ENCODE data around the gene PASK. TPM values are rescaled to one million over a fixed set of nuclear protein-coding genes. Genes with fewer than 3 reads are reported as not detected.

The PASK gene
- total and polyA plus RNA-seq, 7 experiments from 2014 or later = 15.0 to 160 (median 78.3) TPM

- H3K27ac Mint-ChIP-seq = no peak overlapping the region
- Histone ChIP-seq H3K36me3 (ENCODE audit: control insufficient read depth in 2 of 3, insufficient read depth in 3 of 3, low read length in 3 of 3) (peaks cover 0 to 52% (median 0%) of the 10 kb centered on the region in 3 experiments), H3K4me3 (ENCODE audit: low read length) (no peak overlapping the region), H3K27me3 (ENCODE audit: control insufficient read depth in 2 of 2, insufficient read depth in 2 of 2, low read length in 2 of 2) (no peaks in the 10 kb centered on the region), H3K27ac (ENCODE audit: low read depth, low read length) (no peak overlapping the region), H3K9me3 (ENCODE audit: control insufficient read depth in 2 of 3, low read length in 3 of 3) (no peaks in the 10 kb centered on the region), H3K4me1 (ENCODE audit: control insufficient read depth in 2 of 2, insufficient read depth in 2 of 2, low read length in 2 of 2) (no peaks in the 10 kb centered on the region)
- H3K9me3 Mint-ChIP-seq = no peaks in the 10 kb centered on the region
- peaks cover 4 to 45% (median 9%) of the 10 kb centered on the region in 5 donors for H3K36me3 Mint-ChIP-seq
- CTCF ChIA-PET = no interaction called here
- H3K4me3 Mint-ChIP-seq = no peak overlapping the region
- peaks cover 0 to 5% (median 0%) of the 10 kb centered on the region in 7 donors for H3K4me1 Mint-ChIP-seq
- no peaks in the 10 kb centered on the region for H3K27me3 Mint-ChIP-seq
- POLR2A ChIA-PET = no interaction called here
- DNase-seq (no peak), ATAC-seq (no peak)
- intact Hi-C loops (cut with micrococcal nuclease) = no loop called here
Measured at GRCh38 chr2:241182126-241182525, 32.9 kb upstream of the PASK start.

GRCh38 chr2:241180495-241180894 is 31.2 kb upstream of the PASK start:
- no peaks in the 10 kb centered on the region for H3K27me3 ChIP-seq (ENCODE audit: control insufficient read depth in 2 of 2, insufficient read depth in 2 of 2, low read length in 2 of 2)
- Mint-ChIP-seq H3K9me3 (no peaks in the 10 kb centered on the region), H3K4me3 (no peak overlapping the region), H3K27me3 (no peaks in the 10 kb centered on the region), H3K27ac (no peak overlapping the region), H3K4me1 (peaks cover 0 to 5% (median 0%) of the 10 kb centered on the region in 7 donors), H3K36me3 (peaks cover 4 to 46% (median 11%) of the 10 kb centered on the region in 5 donors)
- no peaks in the 10 kb centered on the region for H3K9me3 ChIP-seq (ENCODE audit: control insufficient read depth in 2 of 3, low read length in 3 of 3)
- no peak for ATAC-seq
- no peaks in the 10 kb centered on the region for H3K4me1 ChIP-seq (ENCODE audit: control insufficient read depth in 2 of 2, insufficient read depth in 2 of 2, low read length in 2 of 2)
- no peak overlapping the region for H3K27ac ChIP-seq (ENCODE audit: low read depth, low read length)
- CTCF ChIA-PET = no interaction called here
- intact Hi-C loops (cut with micrococcal nuclease) = no loop called here
- peaks cover 0 to 66% (median 0%) of the 10 kb centered on the region in 3 experiments for H3K36me3 ChIP-seq (ENCODE audit: control insufficient read depth in 2 of 3, insufficient read depth in 3 of 3, low read length in 3 of 3)
- H3K4me3 ChIP-seq (ENCODE audit: low read length) = no peak overlapping the region
- DNase-seq = no peak
- POLR2A ChIA-PET = no interaction called here

GRCh38 chr2:241179899-241180298 is 30.6 kb upstream of the PASK start:
- peaks cover 0 to 72% (median 0%) of the 10 kb centered on the region in 3 experiments for H3K36me3 ChIP-seq (ENCODE audit: control insufficient read depth in 2 of 3, insufficient read depth in 3 of 3, low read length in 3 of 3)
- Mint-ChIP-seq H3K4me3 (no peak overlapping the region), H3K4me1 (peaks cover 0 to 5% (median 0%) of the 10 kb centered on the region in 7 donors), H3K27me3 (no peaks in the 10 kb centered on the region), H3K9me3 (no peaks in the 10 kb centered on the region), H3K36me3 (peaks cover 4 to 52% (median 17%) of the 10 kb centered on the region in 5 donors), H3K27ac (no peak overlapping the region)
- no peaks in the 10 kb centered on the region for H3K9me3 ChIP-seq (ENCODE audit: control insufficient read depth in 2 of 3, low read length in 3 of 3)
- ChIA-PET CTCF (no interaction called here), POLR2A (no interaction called here)
- no peaks in the 10 kb centered on the region for H3K4me1 ChIP-seq (ENCODE audit: control insufficient read depth in 2 of 2, insufficient read depth in 2 of 2, low read length in 2 of 2)
- H3K27me3 ChIP-seq (ENCODE audit: control insufficient read depth in 2 of 2, insufficient read depth in 2 of 2, low read length in 2 of 2) = no peaks in the 10 kb centered on the region
- no peak overlapping the region for H3K4me3 ChIP-seq (ENCODE audit: low read length)
- no peak for ATAC-seq
- no peak for DNase-seq
- intact Hi-C loops (cut with micrococcal nuclease) = no loop called here
- no peak overlapping the region for H3K27ac ChIP-seq (ENCODE audit: low read depth, low read length)

- H3K27me3 Mint-ChIP-seq = no peaks in the 10 kb centered on the region
- H3K4me1 Mint-ChIP-seq = peaks cover 0 to 5% (median 0%) of the 10 kb centered on the region in 7 donors
- DNase-seq (no peak), ATAC-seq (no peak)
- CTCF ChIA-PET = no interaction called here
- no peaks in the 10 kb centered on the region for H3K9me3 Mint-ChIP-seq
- intact Hi-C loops (cut with micrococcal nuclease) = no loop called here
- H3K4me1 ChIP-seq (ENCODE audit: control insufficient read depth in 2 of 2, insufficient read depth in 2 of 2, low read length in 2 of 2) = no peaks in the 10 kb centered on the region
- H3K4me3 Mint-ChIP-seq = no peak overlapping the region
- H3K27ac Mint-ChIP-seq = peak overlapping the region in 1 of 9 donors; percentile 2
- no peaks in the 10 kb centered on the region for H3K9me3 ChIP-seq (ENCODE audit: control insufficient read depth in 2 of 3, low read length in 3 of 3)
- peaks cover 4 to 60% (median 19%) of the 10 kb centered on the region in 5 donors for H3K36me3 Mint-ChIP-seq
- H3K27me3 ChIP-seq (ENCODE audit: control insufficient read depth in 2 of 2, insufficient read depth in 2 of 2, low read length in 2 of 2) = no peaks in the 10 kb centered on the region
- POLR2A ChIA-PET = no interaction called here
- H3K36me3 ChIP-seq (ENCODE audit: control insufficient read depth in 2 of 3, insufficient read depth in 3 of 3, low read length in 3 of 3) = peaks cover 0 to 80% (median 0%) of the 10 kb centered on the region in 3 experiments
- H3K27ac ChIP-seq (ENCODE audit: low read depth, low read length) = no peak overlapping the region
- no peak overlapping the region for H3K4me3 ChIP-seq (ENCODE audit: low read length)
Measured at GRCh38 chr2:241178961-241179360, 29.7 kb upstream of the PASK start.

- Mint-ChIP-seq H3K27ac (peak overlapping the region in 1 of 9 donors; percentile 26), H3K36me3 (peaks cover 8 to 60% (median 25%) of the 10 kb centered on the region in 5 donors), H3K27me3 (no peaks in the 10 kb centered on the region), H3K4me3 (no peak overlapping the region), H3K9me3 (peaks cover 0 to 2% (median 0%) of the 10 kb centered on the region in 11 donors), H3K4me1 (peaks cover 0 to 9% (median 1%) of the 10 kb centered on the region in 7 donors)
- H3K27ac ChIP-seq (ENCODE audit: low read depth, low read length) = no peak overlapping the region
- ATAC-seq (no peak), DNase-seq (no peak)
- POLR2A ChIA-PET = interaction anchor here (0.7 kb wide), 1 partner anchor 87 kb away, joined by 3 read pairs; no protein-coding TSS in a partner anchor
- intact Hi-C loops (cut with micrococcal nuclease) = no loop called here
- H3K27me3 ChIP-seq (ENCODE audit: control insufficient read depth in 2 of 2, insufficient read depth in 2 of 2, low read length in 2 of 2) = no peaks in the 10 kb centered on the region
- no peaks in the 10 kb centered on the region for H3K4me1 ChIP-seq (ENCODE audit: control insufficient read depth in 2 of 2, insufficient read depth in 2 of 2, low read length in 2 of 2)
- no peak overlapping the region for H3K4me3 ChIP-seq (ENCODE audit: low read length)
- no peaks in the 10 kb centered on the region for H3K9me3 ChIP-seq (ENCODE audit: control insufficient read depth in 2 of 3, low read length in 3 of 3)
- peaks cover 0 to 78% (median 0%) of the 10 kb centered on the region in 3 experiments for H3K36me3 ChIP-seq (ENCODE audit: control insufficient read depth in 2 of 3, insufficient read depth in 3 of 3, low read length in 3 of 3)
- CTCF ChIA-PET = no interaction called here
Measured at GRCh38 chr2:241177526-241178334, 28.5 kb upstream of the PASK start.

- ChIA-PET POLR2A (no interaction called here), CTCF (no interaction called here)
- H3K4me1 Mint-ChIP-seq = peaks cover 0 to 9% (median 0%) of the 10 kb centered on the region in 7 donors
- no peaks in the 10 kb centered on the region for H3K27me3 ChIP-seq (ENCODE audit: control insufficient read depth in 2 of 2, insufficient read depth in 2 of 2, low read length in 2 of 2)
- DNase-seq = no peak
- H3K4me1 ChIP-seq (ENCODE audit: control insufficient read depth in 2 of 2, insufficient read depth in 2 of 2, low read length in 2 of 2) = no peaks in the 10 kb centered on the region
- H3K36me3 Mint-ChIP-seq = peaks cover 18 to 71% (median 49%) of the 10 kb centered on the region in 5 donors
- H3K27ac ChIP-seq (ENCODE audit: low read depth, low read length) = no peak overlapping the region
- H3K9me3 Mint-ChIP-seq = peaks cover 3 to 20% (median 11%) of the 10 kb centered on the region in 11 donors
- peak overlapping the region in 6 of 9 donors; percentile 5 to 78 (median 41) for H3K27ac Mint-ChIP-seq
- H3K4me3 ChIP-seq (ENCODE audit: low read length) = no peak overlapping the region
- H3K27me3 Mint-ChIP-seq = no peaks in the 10 kb centered on the region
- peaks cover 5 to 81% (median 8%) of the 10 kb centered on the region in 3 experiments for H3K36me3 ChIP-seq (ENCODE audit: control insufficient read depth in 2 of 3, insufficient read depth in 3 of 3, low read length in 3 of 3)
- H3K9me3 ChIP-seq (ENCODE audit: control insufficient read depth in 2 of 3, low read length in 3 of 3) = peaks cover 0 to 15% (median 0%) of the 10 kb centered on the region in 3 experiments
- intact Hi-C loops (cut with micrococcal nuclease) = no loop called here
- ATAC-seq = no peak
- H3K4me3 Mint-ChIP-seq = no peak overlapping the region
Measured at GRCh38 chr2:241173557-241173956, 24.3 kb upstream of the PASK start.
